Fibroblast of pulmonary artery (primary cell): Measurements from ENCODE around the gene ARID1B.

Experiments used
- DNase-seq: peaks from one replicate; pipeline ENCODE4 v3.0.0-alpha.2; 2010; ENCODE audit warnings: low read depth
- H3K4me3 ChIP-seq: replicated peaks from 2 replicates; pipeline ENCODE4 v1.5.1; 2011; ENCODE audit warnings: low read depth, mild to moderate bottlenecking, control low read depth, low read length, moderate library complexity
- TF ChIP-seq, protein P1 (sequence below): IDR thresholded peaks from 2 replicates; pipeline ENCODE4 v1.5.1; 2011; ENCODE audit warnings: mild to moderate bottlenecking, control low read depth, low read length, inconsistent platforms; ENCODE audit errors: missing control alignments

Gene ARID1B

DNA sequence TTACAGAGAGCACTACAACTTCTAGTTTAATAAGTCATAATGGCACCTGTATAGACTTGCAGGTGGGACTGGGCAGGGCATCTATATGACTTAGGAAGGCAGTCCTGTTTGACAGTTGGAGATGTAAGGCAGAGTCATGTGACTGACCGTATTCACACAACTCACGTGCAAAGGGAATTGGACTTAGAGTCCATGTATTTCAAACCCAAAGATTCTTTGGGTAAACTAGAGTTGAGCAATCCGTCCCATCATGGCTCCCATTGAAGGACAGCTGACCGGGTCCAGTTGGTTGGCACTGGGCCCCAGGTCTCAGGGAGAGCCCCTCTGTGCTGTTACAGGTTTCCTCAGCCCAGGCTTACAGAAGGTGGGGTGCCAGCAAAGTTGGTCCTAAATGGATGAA lies 121.9 kb downstream of the ARID1B start:
- no peak for DNase-seq
- no peak overlapping the region for H3K4me3 ChIP-seq
- TF ChIP-seq, protein P1, sequence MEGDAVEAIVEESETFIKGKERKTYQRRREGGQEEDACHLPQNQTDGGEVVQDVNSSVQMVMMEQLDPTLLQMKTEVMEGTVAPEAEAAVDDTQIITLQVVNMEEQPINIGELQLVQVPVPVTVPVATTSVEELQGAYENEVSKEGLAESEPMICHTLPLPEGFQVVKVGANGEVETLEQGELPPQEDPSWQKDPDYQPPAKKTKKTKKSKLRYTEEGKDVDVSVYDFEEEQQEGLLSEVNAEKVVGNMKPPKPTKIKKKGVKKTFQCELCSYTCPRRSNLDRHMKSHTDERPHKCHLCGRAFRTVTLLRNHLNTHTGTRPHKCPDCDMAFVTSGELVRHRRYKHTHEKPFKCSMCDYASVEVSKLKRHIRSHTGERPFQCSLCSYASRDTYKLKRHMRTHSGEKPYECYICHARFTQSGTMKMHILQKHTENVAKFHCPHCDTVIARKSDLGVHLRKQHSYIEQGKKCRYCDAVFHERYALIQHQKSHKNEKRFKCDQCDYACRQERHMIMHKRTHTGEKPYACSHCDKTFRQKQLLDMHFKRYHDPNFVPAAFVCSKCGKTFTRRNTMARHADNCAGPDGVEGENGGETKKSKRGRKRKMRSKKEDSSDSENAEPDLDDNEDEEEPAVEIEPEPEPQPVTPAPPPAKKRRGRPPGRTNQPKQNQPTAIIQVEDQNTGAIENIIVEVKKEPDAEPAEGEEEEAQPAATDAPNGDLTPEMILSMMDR, result no peak

DNA sequence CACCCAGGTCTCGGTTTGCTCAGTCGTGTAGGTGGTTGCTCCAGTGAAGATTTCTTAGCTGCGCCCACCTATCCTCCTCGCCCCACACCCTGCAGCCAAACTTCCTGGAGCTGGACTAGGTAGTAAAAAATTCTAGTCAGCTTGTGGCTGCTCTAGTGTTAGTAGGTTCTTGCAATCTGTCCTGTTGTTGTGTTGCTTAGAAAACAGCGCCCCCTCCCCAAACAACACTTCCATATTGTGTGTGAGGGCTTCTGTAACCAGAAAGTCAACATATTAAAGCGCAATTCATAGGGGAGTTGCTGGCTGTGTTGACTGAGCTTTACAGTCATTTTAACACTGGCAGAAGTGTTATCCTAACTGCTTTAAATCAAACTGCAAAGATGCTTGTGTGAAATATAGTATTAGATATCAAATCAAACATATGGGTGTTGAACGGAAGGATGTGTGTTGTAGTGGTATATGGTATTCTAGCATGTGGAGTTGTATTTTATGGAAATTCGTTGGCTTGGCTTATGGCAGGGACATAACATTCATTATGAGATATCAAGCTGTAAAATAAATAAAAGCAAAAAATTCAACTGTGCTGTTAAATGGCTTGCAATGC lies 122.5 kb downstream of the ARID1B start:
- H3K4me3 ChIP-seq, result no peak overlapping the region
- TF ChIP-seq, protein P1, result no peak
- no peak for DNase-seq

DNA sequence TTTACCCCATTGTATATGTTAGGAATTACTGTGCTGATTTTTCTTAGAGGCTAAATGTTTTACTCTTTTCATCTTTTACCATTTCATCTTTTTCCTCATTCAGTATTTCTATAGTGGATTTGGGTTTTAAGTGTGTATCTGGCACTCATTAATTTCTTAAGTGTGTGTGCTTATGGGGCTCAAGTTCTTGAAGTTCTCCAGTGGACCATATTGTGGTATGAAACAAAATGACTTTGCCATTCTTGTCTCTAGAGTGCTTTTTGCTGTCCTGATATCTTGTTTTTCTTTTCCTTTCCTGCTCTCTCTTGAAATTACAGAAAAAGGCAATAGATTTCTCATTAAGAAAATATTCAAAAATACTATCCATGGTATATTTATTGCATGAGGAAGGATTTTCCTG lies 123.1 kb downstream of the ARID1B start:
- DNase-seq, result no peak
- TF ChIP-seq, protein P1, result no peak
- H3K4me3 ChIP-seq, result no peak overlapping the region

DNA sequence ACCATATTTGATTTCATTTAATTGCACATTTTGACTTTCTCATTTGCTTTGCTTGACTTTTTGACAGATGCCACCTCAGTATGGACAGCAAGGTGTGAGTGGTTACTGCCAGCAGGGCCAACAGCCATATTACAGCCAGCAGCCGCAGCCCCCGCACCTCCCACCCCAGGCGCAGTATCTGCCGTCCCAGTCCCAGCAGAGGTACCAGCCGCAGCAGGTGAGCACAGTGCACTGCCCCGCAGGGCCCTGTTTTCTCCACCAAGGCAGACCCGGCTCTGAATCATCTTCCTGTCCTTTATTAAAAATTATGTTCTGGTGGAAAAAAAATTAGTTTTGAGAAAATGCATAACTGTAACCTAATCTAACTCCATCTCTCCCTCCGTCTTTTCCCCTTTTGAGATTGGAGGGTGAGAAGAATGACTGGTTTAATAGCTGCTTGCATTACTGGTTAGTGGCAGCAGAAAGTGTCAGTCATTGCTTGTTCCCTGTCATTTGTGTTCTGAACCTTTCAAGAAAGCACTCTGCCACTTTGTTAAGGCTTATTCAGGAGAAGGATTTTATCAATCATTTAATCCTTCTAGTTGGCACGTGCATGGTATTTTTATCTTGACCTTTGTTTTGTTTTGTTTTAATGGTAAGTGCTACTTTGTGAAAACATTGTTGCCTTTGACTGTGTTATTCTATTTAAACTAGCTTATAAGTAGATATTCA lies 124.3 kb downstream of the ARID1B start:
- H3K4me3 ChIP-seq, result no peak overlapping the region
- no peak for DNase-seq
- TF ChIP-seq, protein P1, result no peak

DNA sequence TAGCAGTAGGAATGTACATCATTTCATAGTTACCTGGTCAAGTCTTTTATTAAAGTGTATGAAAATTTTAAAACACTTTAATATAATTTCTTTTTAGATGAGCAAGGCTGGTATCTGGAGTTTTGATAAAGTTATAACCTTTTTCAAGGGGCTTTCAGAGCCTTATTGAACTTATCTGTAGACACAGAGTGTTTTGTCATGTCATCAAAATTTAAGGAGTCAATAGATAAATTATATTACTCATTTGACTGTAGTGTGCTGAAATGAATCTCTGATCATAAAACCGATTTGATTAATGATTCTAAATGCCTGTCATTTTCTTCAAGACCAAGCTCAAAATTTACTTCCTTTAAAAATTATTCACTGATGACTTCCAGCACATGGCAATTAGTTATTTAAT lies 125.6 kb downstream of the ARID1B start:
- H3K4me3 ChIP-seq, result no peak overlapping the region
- DNase-seq, result no peak
- TF ChIP-seq, protein P1, result no peak

DNA sequence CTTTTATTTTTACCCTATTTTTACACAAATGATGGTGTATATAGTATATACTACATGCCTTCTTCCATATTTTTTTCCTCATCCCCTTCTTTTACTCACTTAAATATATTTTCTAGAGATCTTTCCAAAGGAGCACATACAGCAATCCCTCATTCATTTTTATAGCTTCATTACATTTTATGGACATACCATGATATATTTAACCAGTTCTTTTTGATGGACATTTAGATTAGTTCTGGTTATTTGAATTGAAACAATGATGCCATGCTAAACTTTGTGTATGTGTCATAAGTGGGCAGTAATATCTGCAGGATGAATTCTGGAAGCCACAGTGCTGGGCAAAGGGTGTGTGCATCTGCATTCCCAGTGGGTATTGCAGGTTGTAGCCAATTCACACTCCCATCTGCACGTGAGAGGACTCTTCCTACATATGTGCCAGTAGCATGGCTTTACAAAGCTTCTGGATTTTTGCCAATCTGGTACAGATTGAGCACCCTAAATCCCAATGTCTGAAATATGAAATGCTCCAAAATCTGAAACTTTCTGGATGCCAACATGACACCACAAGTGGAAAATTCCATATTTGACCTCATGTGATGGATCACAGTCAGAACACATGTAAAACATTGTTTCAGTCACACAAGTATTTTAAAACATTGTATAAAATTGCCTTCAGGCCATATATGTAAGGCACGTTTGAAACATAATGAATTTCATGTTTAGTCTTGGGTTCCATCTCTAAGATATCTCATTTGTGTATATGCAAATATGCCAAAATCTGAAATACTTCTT lies 127.2 kb downstream of the ARID1B start:
- TF ChIP-seq, protein P1, result no peak
- no peak for DNase-seq
- H3K4me3 ChIP-seq, result no peak overlapping the region
